HG03469 (cell line): ENCODE measurements around the gene SMARCC2.
"Not testable (repeated sequence)": the region's sequence is repeated elsewhere in the genome, so short reads cannot be mapped to it uniquely, and the experiment has no call there.

ENCODE experiments used
- ATAC-seq: cut with Tn5 transposase; IDR thresholded peaks from one replicate; pipeline ENCODE4 v1.9.1; 2021; ENCODE audit warnings: mild to moderate bottlenecking, moderate library complexity, moderate number of reproducible peaks; ENCODE audit not compliant: unreplicated experiment

The SMARCC2 gene

GRCh38 chr12:56212361-56212760 is 23.1 kb upstream of the SMARCC2 start:
- no peak for ATAC-seq

- ATAC-seq, result no peak
These were observed 18.7 kb upstream of the SMARCC2 start for GRCh38 chr12:56208006-56208405.

- ATAC-seq, result no peak
These were observed 17.3 kb upstream of the SMARCC2 start for GRCh38 chr12:56206452-56207166.

GRCh38 chr12:56205445-56205844 is 16.2 kb upstream of the SMARCC2 start:
- no peak for ATAC-seq

GRCh38 chr12:56204275-56204674 is 15.0 kb upstream of the SMARCC2 start:
- no peak for ATAC-seq

GRCh38 chr12:56202838-56203237 is 13.6 kb upstream of the SMARCC2 start:
- no peak for ATAC-seq

- no peak for ATAC-seq
These were observed 13.1 kb upstream of the SMARCC2 start for GRCh38 chr12:56202366-56202765.

GRCh38 chr12:56198836-56199235 is 9.6 kb upstream of the SMARCC2 start:
- ATAC-seq, result no peak

GRCh38 chr12:56197921-56198635 is 8.8 kb upstream of the SMARCC2 start:
- ATAC-seq, result no peak

GRCh38 chr12:56196818-56197550 is 7.7 kb upstream of the SMARCC2 start:
- ATAC-seq, result not testable (repeated sequence)

GRCh38 chr12:56193025-56193578 is 3.8 kb upstream of the SMARCC2 start:
- ATAC-seq, result no peak

GRCh38 chr12:56192582-56192981 is 3.3 kb upstream of the SMARCC2 start:
- no peak for ATAC-seq

GRCh38 chr12:56190695-56191155 is 1.4 kb upstream of the SMARCC2 start:
- no peak for ATAC-seq

GRCh38 chr12:56189918-56190694 is 823 bp upstream of the SMARCC2 start:
- ATAC-seq, result no peak

GRCh38 chr12:56188778-56189098 is 545 bp downstream of the SMARCC2 start:
- no peak for ATAC-seq

- no peak for ATAC-seq
These were observed 1.0 kb downstream of the SMARCC2 start for GRCh38 chr12:56188131-56188777.

GRCh38 chr12:56186957-56187356 is 2.3 kb downstream of the SMARCC2 start:
- no peak for ATAC-seq

GRCh38 chr12:56178347-56178746 is 10.9 kb downstream of the SMARCC2 start:
- no peak for ATAC-seq

- ATAC-seq, result no peak
These were observed 16.4 kb downstream of the SMARCC2 start for GRCh38 chr12:56172839-56173238.

GRCh38 chr12:56169229-56169759 is 20.0 kb downstream of the SMARCC2 start:
- ATAC-seq, result no peak
